GM18498 (cell line): ENCODE results near the gene PSG6.
"Not testable (repeated sequence)": the region's sequence is repeated elsewhere in the genome, so short reads cannot be mapped to it uniquely, and the experiment has no call there.

Source experiments
- ATAC-seq: cut with Tn5 transposase; IDR thresholded peaks from one replicate; pipeline ENCODE4 v1.9.1; 2021; ENCODE audit warnings: mild to moderate bottlenecking, moderate library complexity; ENCODE audit not compliant: unreplicated experiment

Gene PSG6

DNA sequence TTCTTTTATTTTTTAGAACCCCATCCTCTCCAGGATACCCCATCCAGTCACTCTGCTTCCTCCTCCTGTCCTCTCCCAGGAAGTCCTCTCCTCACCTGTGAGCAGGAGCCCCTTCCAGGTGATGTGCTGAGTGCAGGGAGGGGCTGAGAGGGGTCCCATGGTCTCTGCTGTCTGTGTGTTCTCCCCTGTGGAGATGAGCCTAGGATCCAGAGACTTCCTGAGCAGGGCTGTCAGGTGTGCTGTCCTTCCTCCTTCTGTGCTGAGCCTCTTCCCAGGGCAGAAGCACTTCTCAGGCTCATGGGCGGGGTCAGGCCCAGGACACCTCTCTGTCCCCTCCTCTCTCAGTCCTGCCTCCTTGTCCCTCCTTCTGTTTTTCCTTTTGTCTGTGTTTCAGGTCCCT is at the start of gene PSG6:
TSS of gene PSG6 (minus strand) at position 261 of the 400 bp plus-strand sequence. CDS start at position 159, 102 bp downstream.
- ATAC-seq = not testable (repeated sequence)

DNA sequence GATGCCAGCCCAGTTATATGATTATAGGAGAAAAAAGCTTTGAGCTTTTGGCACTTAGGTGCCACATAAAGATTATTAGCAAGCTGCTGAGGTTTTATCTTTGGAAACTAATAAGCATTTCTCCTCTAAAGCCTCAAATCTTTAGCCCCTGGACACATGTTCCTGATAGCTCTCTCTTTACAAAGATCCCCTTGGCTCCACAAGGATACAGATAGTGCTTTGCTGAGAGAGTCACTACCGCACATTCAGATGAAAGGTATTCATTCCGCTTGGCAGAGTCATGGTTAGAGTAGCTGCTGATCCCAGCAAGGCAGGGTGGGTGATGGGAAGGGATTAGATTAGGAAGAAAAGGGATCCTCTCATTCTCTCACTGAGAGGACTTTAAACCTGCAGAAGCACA is 47.5 kb upstream of the PSG6 start:
- no peak for ATAC-seq

- no peak for ATAC-seq
These were observed 43.4 kb upstream of the PSG6 start for GRCh38 chr19:42961119-42961518.

GRCh38 chr19:42952126-42952525 is 34.4 kb upstream of the PSG6 start:
- ATAC-seq = not testable (repeated sequence)

- not testable (repeated sequence) for ATAC-seq
These were observed 33.8 kb upstream of the PSG6 start for GRCh38 chr19:42951476-42951875.

GRCh38 chr19:42942187-42942789 is 24.6 kb upstream of the PSG6 start:
- no peak for ATAC-seq

GRCh38 chr19:42937107-42937506 is 19.4 kb upstream of the PSG6 start, which contains the start of gene PSG7:
PSG7 (minus strand) TSS chr19:42937207; CDS start chr19:42937076, 131 bp downstream.
- not testable (repeated sequence) for ATAC-seq

GRCh38 chr19:42934726-42935125 is 17.0 kb upstream of the PSG6 start:
- not testable (repeated sequence) for ATAC-seq

- not testable (repeated sequence) for ATAC-seq
These were observed 16.5 kb upstream of the PSG6 start for GRCh38 chr19:42934183-42934582.

DNA sequence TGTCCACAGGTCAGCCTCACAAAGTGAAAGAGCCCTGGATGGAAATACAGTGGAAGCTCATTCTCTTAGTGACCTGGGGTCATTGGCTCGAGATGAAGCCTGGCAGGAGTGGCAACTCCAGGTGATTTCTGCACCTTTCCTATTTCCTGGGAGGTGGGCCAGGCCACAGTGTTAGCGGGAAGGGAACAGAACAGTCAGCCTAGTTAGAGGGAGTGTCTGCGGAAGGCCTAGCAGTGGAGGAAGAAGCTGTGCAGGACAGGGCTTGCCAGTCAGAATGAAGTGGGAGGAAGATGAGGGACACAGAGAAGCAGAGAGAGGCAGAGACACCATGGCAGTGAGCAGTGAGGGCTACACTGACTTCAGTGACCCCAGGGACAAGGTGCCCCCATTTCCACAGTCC is 15.7 kb upstream of the PSG6 start:
- not testable (repeated sequence) for ATAC-seq

- not testable (repeated sequence) for ATAC-seq
These were observed 14.9 kb upstream of the PSG6 start for GRCh38 chr19:42932485-42933101.

GRCh38 chr19:42930214-42930613 is 12.5 kb upstream of the PSG6 start:
- not testable (repeated sequence) for ATAC-seq

DNA sequence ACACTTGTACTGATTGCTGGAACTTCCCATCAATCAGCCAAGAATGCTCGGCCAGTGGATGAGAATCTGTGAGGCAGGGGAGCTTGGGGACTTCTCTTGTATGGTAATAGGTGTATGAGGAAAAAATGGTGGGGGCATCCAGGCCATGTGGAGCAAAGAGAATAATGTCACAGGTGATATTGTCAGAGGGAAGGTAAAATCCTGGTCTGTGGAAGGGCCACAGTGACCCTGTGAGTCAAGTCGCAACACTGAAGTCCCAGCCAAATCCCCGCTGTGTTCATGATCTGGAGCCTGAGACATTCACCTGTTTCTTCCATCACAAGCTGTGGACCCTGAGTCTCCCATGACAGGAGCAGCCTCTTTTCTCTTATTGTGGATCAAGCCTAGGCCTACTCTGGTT is 11.2 kb upstream of the PSG6 start:
- ATAC-seq = no peak

GRCh38 chr19:42926781-42927180 is 9.1 kb upstream of the PSG6 start:
- ATAC-seq = no peak

GRCh38 chr19:42923106-42923505 is 5.4 kb upstream of the PSG6 start:
- not testable (repeated sequence) for ATAC-seq

DNA sequence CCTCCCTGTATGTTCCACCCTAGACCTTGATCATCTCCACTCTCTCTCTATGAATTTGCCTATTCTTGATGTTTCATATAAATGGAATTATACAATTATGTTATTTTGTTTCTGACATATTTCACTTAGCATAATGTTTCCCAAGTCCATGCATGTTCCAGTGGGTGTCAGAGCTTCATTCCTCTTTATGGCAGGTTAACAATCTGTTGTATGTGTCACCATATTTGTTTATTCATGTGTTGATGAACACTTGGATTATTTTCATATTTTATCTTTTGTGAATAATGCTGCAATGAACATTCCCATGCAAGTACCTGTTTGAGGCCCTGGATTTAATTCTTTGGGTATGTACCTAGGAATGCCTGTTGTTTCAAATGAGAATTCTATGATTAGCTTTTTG is 3.3 kb upstream of the PSG6 start:
- ATAC-seq = not testable (repeated sequence)

DNA sequence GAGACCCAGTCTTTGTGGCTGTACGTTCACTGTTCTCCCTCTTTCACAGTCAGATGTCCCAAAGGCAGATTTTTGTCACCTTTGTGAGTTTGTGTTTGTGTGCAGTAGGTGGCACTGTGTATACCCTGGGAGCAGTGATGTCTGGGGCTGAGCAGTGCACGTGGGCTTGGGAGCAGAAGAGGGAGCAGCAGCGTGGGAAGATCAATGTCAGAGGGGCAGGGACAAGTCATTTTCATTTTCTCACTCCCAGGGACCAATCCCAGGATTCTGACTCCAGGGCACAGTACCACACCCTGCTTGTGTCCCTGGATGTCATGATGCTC is 2.0 kb upstream of the PSG6 start:
- ATAC-seq = no peak

DNA sequence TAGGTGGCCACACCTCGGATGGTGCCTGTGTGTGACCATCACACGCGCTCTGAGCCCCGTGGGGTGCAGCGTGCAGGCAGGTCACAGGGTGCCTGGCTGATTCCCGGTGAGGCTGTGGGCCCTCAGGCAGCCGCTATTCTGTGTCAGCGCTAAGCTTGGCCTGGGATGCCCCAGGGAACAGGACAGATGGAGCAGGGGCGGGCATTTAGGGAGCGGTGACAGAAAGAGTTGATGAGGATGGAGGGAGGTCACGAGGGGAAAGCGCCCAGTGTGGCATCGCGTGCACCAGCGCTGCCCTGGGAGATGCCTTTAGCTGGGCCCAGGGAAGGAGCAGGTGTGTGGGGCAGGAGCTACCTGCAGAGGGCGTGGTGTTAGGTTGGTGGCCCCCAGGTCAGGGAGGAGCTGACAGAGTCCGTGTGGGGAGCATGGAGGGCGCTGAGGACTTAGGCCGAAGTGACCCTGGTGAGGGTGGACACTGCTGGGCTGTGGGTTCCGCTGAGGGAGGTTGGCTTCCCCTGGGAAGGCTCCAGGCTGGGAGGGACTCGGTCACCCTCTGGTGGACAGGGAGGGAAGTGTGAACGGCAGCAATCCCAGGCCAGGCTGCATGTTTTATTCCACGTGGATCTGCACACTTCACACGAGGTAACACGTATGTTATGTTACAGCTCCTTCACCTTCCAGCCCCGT is 1.5 kb upstream of the PSG6 start:
- ATAC-seq = not testable (repeated sequence)

GRCh38 chr19:42918377-42919069 is 829 bp upstream of the PSG6 start:
- not testable (repeated sequence) for ATAC-seq

DNA sequence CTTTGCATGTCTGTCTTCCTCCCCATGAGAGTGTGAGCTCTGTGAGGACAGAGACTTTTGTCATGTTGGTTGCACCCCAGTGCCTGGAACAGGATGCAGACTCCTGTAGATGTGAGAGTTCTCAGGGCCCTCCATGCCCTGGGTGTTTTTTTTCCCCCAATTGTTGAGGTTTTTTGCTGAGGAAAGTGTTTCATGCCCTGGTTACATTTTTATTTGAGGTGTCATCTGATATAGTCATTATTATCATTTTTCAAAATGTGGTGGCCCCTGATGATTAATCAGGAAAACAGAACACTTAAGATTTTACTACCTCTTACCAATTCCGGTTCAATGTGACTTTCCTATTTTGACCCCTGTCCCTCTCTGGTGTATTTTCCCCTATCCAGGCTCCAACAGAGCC is 763 bp downstream of the PSG6 start:
- not testable (repeated sequence) for ATAC-seq

- ATAC-seq = not testable (repeated sequence)
These were observed 4.2 kb downstream of the PSG6 start for GRCh38 chr19:42913516-42913915.
